HG02938 (cell line): ENCODE data around the gene ATAD3A.
"Not testable (repeated sequence)": the region's sequence is repeated elsewhere in the genome, so short reads cannot be mapped to it uniquely, and the experiment has no call there.

Experiments
- ATAC-seq: cut with Tn5 transposase; IDR thresholded peaks from one replicate; pipeline ENCODE4 v1.9.1; 2021; ENCODE audit warnings: mild to moderate bottlenecking, moderate library complexity; ENCODE audit not compliant: unreplicated experiment

ATAD3A gene

DNA sequence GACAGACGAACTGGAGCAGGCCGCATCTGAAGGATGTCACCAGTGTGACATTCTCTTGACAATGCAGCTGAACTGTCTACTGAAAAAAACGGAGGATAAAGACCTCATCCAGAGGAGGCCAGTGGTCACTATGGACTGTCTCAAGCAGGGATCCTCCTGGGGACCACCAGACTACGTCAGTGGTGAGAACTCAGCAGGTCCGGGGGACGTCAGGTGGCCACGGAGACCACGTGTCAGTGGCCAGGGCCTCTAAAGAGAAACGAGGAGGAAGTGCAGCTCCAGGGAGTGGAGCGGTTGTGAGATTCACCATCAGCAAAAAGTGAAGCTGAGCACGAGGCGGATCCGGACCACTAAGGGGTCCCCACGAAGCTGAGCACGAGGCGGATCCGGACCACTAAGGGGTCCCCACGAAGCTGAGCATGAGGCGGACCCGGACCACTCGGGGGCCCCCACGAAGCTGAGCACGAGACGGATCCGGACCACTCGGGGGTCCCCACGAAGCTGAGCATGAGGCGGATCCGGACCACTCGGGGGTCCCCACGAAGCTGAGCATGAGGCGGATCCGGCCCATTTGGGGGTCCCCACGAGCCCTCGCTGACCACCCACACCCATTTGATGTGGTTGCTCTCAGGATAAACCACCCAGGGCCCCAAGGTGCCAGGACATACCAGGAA lies 42.0 kb downstream of the ATAD3A start:
- no peak for ATAC-seq

DNA sequence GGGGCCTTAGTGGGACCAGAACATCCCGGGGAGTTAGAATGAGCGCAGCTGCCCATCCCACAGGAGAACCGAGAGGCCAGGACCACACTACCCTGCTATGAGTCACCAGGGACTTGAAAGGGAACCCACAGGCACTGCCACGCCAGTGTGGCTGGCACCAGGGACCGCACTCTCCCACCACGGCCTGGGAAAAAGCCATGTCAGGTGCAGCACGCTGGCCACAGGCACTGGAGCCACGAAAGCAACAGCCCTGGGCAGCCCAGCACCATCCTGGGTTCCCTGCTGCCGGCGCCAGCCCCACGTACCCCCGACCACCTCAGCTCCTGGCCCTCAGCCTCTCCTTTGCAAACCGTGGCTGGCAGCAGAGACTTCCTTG lies 42.6 kb downstream of the ATAD3A start:
- ATAC-seq, result no peak

DNA sequence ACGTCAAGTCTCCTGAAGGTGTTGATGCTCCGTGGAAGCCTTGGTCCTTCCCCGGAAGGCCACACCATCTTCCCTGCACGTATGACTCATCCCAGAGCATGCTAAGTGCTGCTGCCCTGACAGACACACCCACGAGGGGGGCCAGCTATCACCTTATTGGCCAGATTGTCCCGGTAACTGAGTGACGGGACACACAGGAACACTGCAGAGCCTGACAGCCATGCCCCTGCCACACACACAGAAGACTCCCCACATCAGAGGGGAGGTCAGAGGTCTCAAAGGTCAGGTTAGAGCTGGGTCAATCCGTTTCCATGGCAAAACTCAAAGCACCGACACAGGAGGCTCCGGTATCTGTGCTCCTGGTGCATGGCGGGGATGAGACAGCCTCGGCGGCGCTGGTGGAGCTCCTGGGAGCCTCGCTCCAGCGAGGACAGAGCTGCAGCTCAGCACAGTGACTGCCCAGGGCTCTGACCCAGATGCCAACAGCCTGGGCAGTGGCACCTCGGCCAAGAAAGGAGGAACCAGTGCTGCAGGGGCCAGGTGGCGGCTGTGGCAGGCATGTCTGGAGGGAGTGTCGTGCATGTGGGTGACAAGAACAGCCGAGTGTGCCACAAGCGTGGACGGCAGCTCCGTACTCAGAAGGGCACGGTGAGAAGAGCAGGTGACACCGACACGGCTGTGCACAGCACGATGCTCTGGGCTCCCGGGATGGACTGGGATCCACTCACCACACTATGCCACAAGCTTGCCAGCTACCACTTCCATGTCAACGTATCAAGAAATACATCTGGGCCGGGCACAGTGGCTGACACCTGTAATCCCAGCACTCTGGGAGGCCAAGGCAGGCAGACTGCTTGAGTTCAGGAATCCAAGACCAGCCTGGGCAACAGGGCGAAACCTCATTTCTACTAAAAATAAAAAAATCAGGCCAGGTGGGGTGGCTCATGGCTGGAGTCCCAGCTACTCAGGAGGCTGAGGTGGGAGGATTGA lies 43.3 kb downstream of the ATAD3A start:
- ATAC-seq, result no peak

DNA sequence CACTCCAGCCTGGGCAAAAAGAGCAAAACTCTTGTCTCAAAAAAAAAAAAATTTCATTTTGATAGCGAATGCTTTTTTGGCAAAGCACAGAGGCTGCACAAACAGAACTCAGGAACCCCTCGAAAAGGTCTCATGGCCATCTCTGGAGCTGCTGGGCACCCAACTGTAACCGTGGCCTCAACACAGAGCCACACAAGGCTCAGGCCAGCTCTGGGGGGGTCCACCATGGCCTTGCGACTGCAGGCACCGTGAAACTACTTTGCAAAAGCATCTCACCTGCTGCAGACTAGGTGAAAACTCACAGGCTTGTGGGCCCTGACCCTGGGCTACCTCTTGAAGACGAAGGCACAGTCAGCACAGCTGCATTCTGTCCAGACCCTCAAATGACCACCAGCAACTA lies 44.5 kb downstream of the ATAD3A start:
- ATAC-seq, result no peak

DNA sequence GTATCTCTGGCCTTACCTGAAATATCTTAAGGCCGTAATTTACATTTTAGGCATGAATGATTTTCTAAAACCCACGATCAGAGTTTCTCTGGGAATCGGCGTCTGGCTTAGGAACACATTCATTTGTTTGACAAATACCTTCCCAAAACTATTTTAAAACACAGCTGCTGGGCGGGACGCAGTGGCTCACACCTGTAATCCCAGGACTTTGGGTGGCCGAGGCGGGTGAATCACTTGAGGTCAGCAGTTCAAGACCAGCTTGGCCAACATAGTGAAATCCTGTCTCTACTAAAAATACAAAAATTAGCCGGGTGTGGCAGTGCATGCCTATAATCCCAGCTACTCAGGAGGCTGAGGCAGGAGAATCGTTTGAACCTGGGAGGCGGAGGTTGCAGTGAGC lies 45.0 kb downstream of the ATAD3A start:
- ATAC-seq, result not testable (repeated sequence)

DNA sequence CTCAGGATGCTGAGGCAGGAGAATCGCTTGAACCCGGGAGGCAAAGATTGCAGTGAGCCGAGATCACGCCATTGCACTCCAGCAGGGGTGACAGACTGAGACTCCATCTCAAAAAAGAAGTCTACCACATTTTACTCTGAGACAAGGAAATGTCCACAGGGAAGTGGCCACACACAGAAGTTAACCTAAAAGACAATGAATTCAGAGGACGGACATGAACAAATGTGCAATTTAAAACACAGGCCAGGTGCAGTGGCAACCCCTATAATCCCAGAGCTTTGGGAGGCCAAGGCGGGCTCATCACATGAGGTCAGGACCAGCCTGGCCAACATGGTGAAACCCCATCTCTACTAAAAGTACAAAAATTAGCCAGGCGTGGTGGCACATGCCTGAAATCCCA lies 45.7 kb downstream of the ATAD3A start:
- ATAC-seq, result not testable (repeated sequence)

DNA sequence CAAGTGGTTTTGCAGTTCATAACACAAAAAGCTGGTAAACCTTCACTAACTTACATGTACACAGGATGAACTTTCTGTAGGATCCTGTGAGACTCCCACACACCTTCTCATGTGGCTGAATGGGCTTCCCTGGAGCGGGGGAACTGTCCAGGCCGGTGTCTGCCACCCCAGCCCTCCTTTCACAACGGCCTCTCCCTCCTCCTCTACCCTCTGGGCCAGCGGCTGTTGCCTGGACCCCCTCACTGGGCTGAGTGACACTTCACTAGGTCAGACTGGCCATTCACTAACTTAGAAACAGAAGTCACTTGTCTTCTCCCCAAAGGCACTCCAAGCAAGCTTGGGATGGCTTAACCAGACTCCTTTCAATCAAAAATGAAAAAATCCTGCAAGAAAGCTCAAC lies 46.6 kb downstream of the ATAD3A start:
- no peak for ATAC-seq

DNA sequence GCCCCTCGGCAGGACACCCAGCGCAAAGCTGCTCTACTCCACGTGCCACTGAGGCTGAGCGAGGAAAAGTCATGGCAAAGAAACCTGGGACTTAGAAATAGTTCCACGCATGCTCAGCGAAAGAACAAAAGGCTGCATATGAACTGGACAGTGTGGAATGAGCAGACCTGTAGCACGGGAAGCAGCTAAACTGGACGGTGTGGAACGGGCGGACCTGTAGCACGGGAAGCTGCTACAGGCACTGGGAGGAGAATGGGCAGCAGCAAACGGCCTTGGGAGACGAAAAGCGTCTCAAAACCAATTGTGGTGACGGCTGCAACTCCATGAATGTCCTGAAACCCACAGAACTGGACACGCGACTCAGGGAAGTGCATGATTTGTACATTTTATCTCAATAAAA lies 47.1 kb downstream of the ATAD3A start:
- ATAC-seq, result no peak

DNA sequence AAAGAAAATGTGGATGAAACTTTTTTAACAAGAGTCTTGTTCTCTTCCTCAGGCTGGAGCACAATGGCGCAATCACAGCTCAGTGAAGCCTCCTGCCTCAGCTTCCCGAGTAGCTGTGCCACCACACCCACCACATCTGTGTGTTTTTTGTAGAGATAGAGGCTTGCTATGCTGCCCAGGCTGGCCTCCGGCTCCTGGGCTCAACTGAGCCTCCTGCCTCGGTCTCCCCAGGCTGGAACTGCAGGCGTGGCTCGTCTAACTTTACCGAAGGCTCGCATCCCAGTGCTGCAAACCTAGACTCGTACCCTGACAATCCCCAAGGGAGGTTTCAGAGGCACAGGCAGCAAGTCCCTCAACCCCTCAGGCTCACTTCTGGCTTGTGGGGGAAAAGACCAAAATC lies 48.2 kb downstream of the ATAD3A start:
- no peak for ATAC-seq

DNA sequence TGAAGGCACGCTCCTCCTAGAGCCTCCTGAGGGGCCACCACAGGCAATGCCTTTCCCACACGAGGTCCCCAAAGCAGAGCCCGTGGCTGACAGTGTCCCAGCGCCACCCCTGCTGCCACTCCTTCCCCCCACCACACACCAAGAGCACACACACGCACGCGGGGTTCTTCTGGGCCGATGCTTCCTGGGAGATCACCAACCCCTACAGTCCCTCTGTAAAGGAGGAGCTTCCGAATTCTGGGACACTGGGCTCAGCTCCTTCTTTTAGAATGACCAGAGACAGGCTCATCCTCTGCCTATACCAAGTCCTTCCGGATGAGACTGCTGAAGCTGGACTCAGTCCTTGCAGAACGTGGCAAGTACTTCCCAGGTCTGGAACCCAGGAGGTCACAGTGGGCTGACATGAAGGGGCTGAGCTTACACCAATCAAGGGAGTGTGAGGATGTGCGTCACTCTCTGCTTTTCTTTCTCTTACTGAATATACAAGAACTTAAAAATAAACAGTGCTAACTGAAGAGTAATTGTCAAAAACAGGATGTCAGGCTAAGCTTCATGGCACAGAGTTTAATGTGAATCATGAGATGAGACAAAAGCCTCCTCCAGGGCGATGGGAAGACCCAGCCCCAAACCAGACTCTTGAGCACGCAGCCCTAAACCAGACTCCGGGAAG lies 50.0 kb downstream of the ATAD3A start:
- no peak for ATAC-seq

DNA sequence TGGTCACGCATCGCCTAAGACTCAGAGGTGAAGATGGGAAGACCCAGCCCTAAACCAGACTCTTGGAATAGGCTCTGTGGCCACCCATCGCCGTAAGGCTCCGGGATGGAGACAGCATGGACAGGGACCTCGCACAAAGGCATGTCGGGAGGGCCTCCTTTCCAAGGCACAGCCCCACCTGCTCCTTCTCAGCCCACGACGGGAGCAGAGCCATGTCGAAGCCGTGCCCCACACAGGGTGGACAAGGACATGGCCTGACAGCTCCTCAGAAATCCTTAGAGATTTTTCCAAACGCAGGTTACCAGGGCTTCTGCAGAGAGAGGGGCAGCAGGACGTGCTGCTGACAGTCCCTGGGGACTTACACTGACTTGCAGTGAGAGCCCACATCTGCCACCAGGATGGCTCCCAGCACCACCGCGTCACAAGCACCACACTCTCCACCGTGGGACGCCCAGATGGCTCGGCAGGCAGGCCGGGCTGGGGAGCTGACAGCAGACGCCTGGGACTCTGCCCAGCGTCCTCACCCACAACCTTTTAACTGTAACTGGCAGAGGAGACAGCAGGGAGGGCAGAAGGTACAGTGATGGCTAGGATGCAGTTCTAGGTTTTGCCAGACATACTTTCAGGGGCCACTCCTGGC lies 50.7 kb downstream of the ATAD3A start:
- no peak for ATAC-seq

DNA sequence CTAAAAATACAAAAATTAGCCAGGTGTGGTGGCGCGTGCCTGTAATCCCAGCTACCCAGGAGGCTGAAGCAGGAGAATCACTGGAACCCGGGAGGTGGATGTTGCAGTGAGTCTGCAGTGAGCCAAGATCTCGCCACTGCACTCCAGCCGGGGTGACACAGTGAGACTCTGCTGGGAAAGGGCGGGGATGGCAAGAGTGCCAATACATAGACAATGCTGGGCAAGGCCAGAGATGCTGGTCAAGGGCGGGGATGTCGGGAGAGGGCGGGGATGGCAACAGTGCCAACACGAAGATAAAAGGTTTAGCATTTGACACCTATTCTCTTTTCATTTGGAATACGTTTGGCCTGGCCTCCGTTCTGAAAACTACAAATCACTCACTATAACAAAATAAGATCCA lies 51.7 kb downstream of the ATAD3A start:
- no peak for ATAC-seq

DNA sequence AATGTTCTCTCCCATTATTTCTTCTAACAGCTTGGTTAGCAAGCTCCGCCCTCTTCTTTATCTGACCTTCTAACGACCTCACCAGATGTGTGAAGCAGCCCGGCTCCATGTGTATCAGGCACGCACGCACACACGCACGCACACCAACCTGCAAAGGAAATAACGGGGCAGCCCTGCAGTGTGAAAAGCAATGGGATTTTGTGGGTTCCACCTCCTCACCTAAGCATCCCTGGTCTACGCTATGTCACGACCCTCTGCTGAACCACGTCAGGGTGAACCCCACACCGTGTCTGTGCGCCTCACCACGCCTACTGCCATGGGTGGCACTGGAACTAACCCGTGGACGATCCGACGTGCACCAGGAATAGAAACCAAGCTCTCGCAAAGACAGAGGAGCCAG lies 52.3 kb downstream of the ATAD3A start:
- ATAC-seq, result no peak

DNA sequence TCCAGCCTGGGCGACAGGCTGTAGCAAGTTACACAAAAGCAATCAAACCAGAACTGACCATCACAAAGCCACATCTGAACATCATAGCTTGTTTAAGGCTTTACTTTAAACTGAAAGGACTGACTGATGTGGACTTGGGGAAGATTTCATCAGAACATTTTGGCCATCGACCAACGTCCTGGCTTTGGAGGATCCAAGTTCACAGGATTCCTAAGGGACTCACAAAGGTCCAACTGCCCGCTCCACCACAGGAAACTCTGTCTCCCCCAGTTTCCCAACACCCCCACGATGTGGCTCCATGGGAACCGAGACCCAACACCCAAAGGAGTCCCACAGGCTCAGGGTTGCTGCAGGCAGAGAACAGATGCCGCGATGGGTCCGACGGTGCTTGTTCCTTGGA lies 53.4 kb downstream of the ATAD3A start:
- ATAC-seq, result no peak

DNA sequence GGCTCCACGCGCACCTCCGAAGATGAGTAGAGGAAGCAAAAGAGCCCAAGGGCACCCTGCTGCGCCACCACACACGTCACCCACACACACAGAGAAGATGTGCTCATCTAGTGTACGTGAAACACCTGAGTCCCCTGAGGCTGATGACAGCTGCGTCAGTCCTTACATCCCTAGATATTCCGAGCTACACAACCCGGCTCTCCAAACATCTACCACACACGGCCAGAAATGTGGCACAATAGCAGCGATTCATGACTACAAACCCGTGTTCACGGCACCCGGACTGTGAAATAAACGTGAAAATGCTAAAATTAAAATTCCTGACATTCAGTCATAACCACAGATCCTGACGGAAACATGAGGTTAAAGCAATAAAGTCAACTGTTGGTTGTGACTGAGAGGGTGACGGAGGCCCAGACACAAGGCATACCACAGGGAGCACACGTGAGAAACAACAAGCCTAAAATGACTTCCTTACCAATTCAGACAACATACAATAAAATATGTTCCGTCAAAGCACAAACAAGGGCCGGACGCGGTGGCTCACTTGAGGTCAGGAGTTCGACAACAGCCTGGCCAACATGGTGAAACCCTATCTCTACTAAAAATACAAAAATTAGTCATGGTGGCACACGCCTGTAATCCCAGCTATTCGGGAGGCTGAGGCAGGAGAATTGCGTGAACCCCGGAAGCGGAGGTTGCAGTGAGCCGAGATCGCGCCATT lies 55.4 kb downstream of the ATAD3A start:
- ATAC-seq, result no peak

DNA sequence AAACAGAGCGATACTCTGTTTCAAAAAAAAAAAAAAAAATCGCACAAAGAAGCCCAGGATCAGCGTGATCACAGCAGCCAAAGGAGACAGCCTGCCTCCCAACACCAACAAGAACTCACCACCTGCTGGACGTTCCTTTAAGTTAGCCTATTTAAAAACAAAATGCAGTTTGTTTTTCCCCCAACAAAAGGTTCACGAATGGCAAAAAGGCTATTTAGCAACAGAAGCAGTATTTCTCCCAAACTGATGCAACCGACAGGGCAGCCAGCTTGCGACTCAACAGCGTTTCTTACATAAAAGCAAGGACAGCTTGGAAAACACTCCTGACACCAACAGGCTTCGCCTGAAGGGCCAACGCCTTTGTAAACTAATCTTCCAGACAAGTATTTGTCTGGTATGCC lies 55.9 kb downstream of the ATAD3A start:
- ATAC-seq, result no peak

DNA sequence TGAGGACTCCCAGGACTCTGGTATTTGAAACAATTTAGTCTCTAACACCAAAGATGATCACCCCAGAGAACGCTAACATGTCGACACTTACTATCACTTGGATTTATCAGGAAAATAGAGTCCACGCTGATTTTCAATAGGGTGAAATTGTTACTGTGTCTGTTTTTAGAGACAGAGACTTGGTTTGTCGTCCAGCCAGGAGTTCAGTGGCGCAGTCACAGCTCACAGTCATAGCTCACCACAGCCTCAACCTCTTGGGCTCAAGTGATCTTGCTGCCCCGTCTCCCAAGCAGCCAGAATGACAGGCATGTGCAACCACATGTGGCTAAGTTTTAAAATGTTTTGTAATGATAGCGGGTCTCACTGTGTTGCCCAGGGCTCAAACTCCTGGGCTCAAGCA lies 57.4 kb downstream of the ATAD3A start:
- no peak for ATAC-seq

DNA sequence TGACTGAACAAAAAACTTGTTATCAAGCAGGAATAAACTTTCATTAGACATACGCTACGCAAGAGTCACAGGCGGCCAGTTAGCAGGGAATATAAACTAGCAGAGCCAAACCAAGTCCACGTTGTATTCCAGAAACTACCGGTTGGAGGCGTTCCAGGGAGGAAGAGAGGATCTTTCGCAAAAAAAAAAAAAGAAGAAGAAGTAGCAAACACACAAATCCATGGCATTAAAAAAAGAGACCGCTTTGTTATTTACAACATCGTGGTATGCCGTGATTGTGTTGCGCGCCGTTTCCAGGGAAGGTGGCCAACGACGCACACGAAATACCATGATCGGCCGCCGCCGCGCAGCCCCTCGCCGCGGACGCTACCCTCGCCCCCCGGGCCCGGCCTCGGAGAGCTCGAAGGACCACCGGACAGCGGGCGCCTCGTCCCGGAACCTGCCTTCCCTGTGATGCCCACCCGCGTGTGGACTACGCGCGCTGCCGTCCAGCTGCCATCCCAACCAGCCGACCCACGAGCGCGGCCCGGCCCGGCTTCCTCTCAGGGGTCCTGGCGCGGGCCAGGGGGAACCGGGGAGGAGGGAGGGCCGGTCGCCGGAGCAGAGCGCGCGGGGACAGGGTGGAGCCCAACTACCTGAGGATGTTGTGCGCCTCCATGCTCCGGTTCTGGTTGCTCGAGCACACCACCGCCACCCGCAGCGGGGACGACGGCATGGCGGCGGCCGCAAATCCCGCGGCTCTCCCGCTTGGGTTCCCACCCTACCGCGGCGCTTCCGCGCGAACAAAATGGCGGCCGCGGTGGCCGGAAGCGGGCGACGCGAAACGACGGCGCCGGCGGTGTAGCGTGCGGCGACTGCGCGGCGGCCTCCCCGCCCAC lies 62.1 kb downstream of the ATAD3A start:
- ATAC-seq, result peak; percentile 49

DNA sequence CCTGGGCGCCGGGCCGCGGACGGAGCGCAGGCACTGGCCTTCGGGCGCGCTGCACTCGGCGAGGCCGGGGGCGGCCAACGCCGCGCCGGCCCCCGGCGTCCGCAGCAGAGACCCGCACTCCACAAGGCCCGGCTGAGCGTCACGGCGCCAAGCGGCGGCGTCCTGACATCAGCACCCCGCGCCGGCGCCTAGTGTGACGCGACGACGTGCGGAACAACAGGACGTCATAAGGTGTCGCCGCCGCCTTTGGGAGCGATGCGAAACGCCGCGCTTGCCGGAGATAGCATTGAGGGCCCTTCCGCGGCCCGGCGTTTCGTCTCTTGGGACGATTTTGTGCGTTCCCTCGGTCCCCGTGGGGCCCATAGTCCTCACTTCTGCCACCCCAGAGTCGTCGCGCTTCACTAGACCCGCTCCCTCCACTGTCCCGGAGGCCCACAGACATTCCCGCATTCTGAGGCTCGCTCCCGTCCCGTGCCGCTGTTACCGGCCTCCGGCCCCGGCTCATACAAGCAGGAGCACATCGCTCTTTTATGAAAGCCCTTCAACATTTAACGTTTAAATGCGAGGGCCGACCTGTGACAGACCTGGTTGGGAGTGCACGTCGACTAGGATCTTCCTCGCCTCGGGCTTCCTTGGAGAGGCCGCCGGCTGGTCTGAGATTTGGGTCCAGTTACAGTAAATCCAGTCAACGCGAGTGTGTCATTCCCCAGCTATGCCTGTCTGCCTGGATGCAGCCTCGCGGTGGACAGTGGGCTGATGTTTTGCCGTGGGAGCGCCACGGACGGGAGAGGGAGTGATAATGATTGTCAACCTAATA lies 63.0 kb downstream of the ATAD3A start, which contains the start of gene SSU72:
TSS of gene SSU72 (minus strand) at position 143 of the 817 bp plus-strand sequence. CDS start 306 bp downstream, outside the sequence.
- ATAC-seq, result peak; percentile 63
